ENCODE data around the gene SAPCD1.

SAPCD1 gene

GRCh38 chr6:31762356-31762755 is at the start of gene SAPCD1:
Gene SAPCD1 (plus strand): TSS chr6:31762656. CDS start chr6:31763055, 399 bp downstream.
- DNase-seq (ENCODE audit: low read depth) = no peak

GRCh38 chr6:31713465-31713864 is 49.0 kb upstream of the SAPCD1 start:
- no peak for DNase-seq (ENCODE audit: low read depth)

- DNase-seq (ENCODE audit: low read depth) = no peak
Observed at GRCh38 chr6:31713991-31714684, 48.3 kb upstream of the SAPCD1 start.

GRCh38 chr6:31715022-31715958 is 47.2 kb upstream of the SAPCD1 start, which contains the start of gene LY6G6D:
Gene LY6G6D (plus strand): TSS chr6:31715348. CDS start chr6:31715356, 8 bp downstream.
- DNase-seq (ENCODE audit: low read depth) = no peak

GRCh38 chr6:31717499-31718222 is 44.8 kb upstream of the SAPCD1 start:
- DNase-seq (ENCODE audit: low read depth) = no peak

GRCh38 chr6:31718265-31718664 is 44.2 kb upstream of the SAPCD1 start:
- no peak for DNase-seq (ENCODE audit: low read depth)

- no peak for DNase-seq (ENCODE audit: low read depth)
Observed at GRCh38 chr6:31719001-31719400, 43.5 kb upstream of the SAPCD1 start.

- no peak for DNase-seq (ENCODE audit: low read depth)
Observed at GRCh38 chr6:31720196-31720770, 42.2 kb upstream of the SAPCD1 start.

- no peak for DNase-seq (ENCODE audit: low read depth)
Observed at GRCh38 chr6:31721351-31722020, 41.0 kb upstream of the SAPCD1 start, which contains the start of gene LY6G6C. Gene LY6G6C (minus strand): TSS chr6:31721746. CDS start chr6:31721679, 67 bp downstream.

- no peak for DNase-seq (ENCODE audit: low read depth)
Observed at GRCh38 chr6:31722173-31722572, 40.3 kb upstream of the SAPCD1 start.

- no peak for DNase-seq (ENCODE audit: low read depth)
Observed at GRCh38 chr6:31723245-31723979, 39.0 kb upstream of the SAPCD1 start, which contains the start of gene MPIG6B. Gene MPIG6B (plus strand): TSS chr6:31723373. CDS start chr6:31723384, 11 bp downstream.

- DNase-seq (ENCODE audit: low read depth) = no peak
Observed at GRCh38 chr6:31723980-31724691, 38.3 kb upstream of the SAPCD1 start.

- DNase-seq (ENCODE audit: low read depth) = no peak
Observed at GRCh38 chr6:31725502-31726350, 36.7 kb upstream of the SAPCD1 start.

- DNase-seq (ENCODE audit: low read depth) = no peak
Observed at GRCh38 chr6:31727034-31727716, 35.3 kb upstream of the SAPCD1 start.

- no peak for DNase-seq (ENCODE audit: low read depth)
Observed at GRCh38 chr6:31727717-31728671, 34.5 kb upstream of the SAPCD1 start.

GRCh38 chr6:31728767-31729514 is 33.5 kb upstream of the SAPCD1 start, which contains the start of gene DDAH2:
Gene DDAH2 (minus strand): TSS chr6:31729299. CDS start chr6:31729161, 138 bp downstream.
- no peak for DNase-seq (ENCODE audit: low read depth)
